A673 (cell line): ENCODE data around the gene MCUR1. TPM values are rescaled to one million over a fixed set of nuclear protein-coding genes. Genes with fewer than 3 reads are reported as not detected.
"Not testable (repeated sequence)": the region's sequence is repeated elsewhere in the genome, so short reads cannot be mapped to it uniquely, and the experiment has no call there.

ENCODE experiments used
- Bru-seq: library from RNA; stranded (reverse); fragments of 400-500 nt; gene quantifications from one replicate; lab custom pipeline; 2021; lab: Mats Ljungman, UMichigan
- BruChase-seq, 2 experiments: library from RNA; stranded (reverse); fragments of 400-500 nt; gene quantifications; one replicate each; lab custom pipeline; 2021; lab: Mats Ljungman, UMichigan
- BruUV-seq: library from RNA; stranded (reverse); fragments of 400-500 nt; replicated peaks from 2 replicates; lab custom pipeline; 2021; lab: Mats Ljungman, UMichigan
- CTCF ChIA-PET: fragments of 300-600 bp; sonication (Branson Sonifier 250); formaldehyde crosslinking; loops from one replicate; lab custom pipeline; 2022; ENCODE audit warnings: antibody characterized with exemption; lab: Charles Lee
- POLR2A ChIA-PET: fragments of 300-600 bp; sonication (Branson Sonifier 250); formaldehyde crosslinking; loops from one replicate; lab custom pipeline; 2022; ENCODE audit warnings: antibody characterized with exemption; ENCODE audit not compliant: low non-redundant PET; lab: Charles Lee
- DNase-seq: peaks from one replicate; pipeline ENCODE4 v3.0.0-alpha.2; 2015; ENCODE audit warnings: low spot score
- H3K27ac ChIP-seq: fragments of 200-600 bp; sonication (generic); 2 replicates; pipeline ENCODE4 v1.5.1; 2016; ENCODE audit warnings: mixed run types, low read depth, mild to moderate bottlenecking, mixed read lengths, antibody characterized with exemption, low read length; ENCODE audit not compliant: poor library complexity, severe bottlenecking
- H3K27me3 ChIP-seq: fragments of 200-600 bp; sonication (generic); replicated peaks from 2 replicates; pipeline ENCODE4 v1.6.1; 2017; ENCODE audit warnings: mixed run types, low read depth, mild to moderate bottlenecking, mixed read lengths, antibody characterized with exemption, low read length; ENCODE audit not compliant: insufficient read depth, poor library complexity
- H3K36me3 ChIP-seq: fragments of 200-600 bp; sonication (generic); 2 replicates; pipeline ENCODE4 v1.6.1; 2016; ENCODE audit warnings: mixed run types, mild to moderate bottlenecking, mixed read lengths, antibody characterized with exemption, low read length; ENCODE audit not compliant: insufficient read depth, poor library complexity, severe bottlenecking
- H3K4me1 ChIP-seq: fragments of 200-600 bp; sonication (generic); 2 replicates; pipeline ENCODE4 v1.6.1; 2017; ENCODE audit warnings: mixed run types, mild to moderate bottlenecking, mixed read lengths, antibody characterized with exemption, low read length; ENCODE audit not compliant: insufficient read depth, poor library complexity, severe bottlenecking
- H3K4me3 ChIP-seq: fragments of 200-600 bp; sonication (generic); 2 replicates; pipeline ENCODE4 v1.5.1; 2016; ENCODE audit warnings: low read depth, mixed run types, mild to moderate bottlenecking, mixed read lengths, low read length; ENCODE audit not compliant: poor library complexity, severe bottlenecking
- H3K9me3 ChIP-seq: fragments of 200-600 bp; sonication (generic); 2 replicates; pipeline ENCODE4 v1.6.1; 2016; ENCODE audit warnings: mixed run types, low read depth, mild to moderate bottlenecking, mixed read lengths, antibody characterized with exemption, low read length; ENCODE audit not compliant: poor library complexity, severe bottlenecking
- EZH2 ChIP-seq: fragments of 200-600 bp; sonication (generic); IDR thresholded peaks from 2 replicates; pipeline ENCODE4 v1.6.1; 2017; ENCODE audit warnings: borderline replicate concordance, low read depth, mild to moderate bottlenecking, mixed read lengths, antibody characterized with exemption, low read length; ENCODE audit not compliant: poor library complexity, severe bottlenecking
- intact Hi-C: fragments of 100-400 bp; cut with micrococcal nuclease; formaldehyde crosslinking; loops from one replicate; pipeline ENCODE4 v1.10.0; 2022; ENCODE audit not compliant: unreplicated experiment
- long read RNA-seq: library from polyadenylated mRNA; stranded (forward); transcript quantifications from one replicate; pipeline ENCODE4 v2.0.0, GENCODE V29; 2022
- total RNA-seq: library from RNA; stranded (reverse); gene quantifications from 2 replicates; pipeline ENCODE4 v1.2.3, GENCODE V29; 2021
- TF ChIP-seq, protein P1 (sequence below): fragments of 300-800, 200-600 bp; sonication (generic); conservative IDR thresholded peaks from 2 replicates; pipeline ENCODE4 v1.5.1; 2017; ENCODE audit warnings: low read depth, mild to moderate bottlenecking, antibody characterized with exemption, low read length, moderate library complexity, mixed read lengths

The MCUR1 gene
- total RNA-seq (49.3 and 56.6 TPM in 2 replicates), Bru-seq, nascent RNA (percentile 87 among the genes with signal in this experiment), BruChase-seq, experiment 1, labeled RNA remaining after a 2-hour chase (percentile 83 among the genes with signal in this experiment), BruChase-seq, experiment 2, labeled RNA remaining after a 6-hour chase (percentile 93 among the genes with signal in this experiment)
- long read RNA-seq, full-length matches to known transcripts = 119 of 159 reads
- long read RNA-seq, partial matches to known transcripts = 15 of 159 reads
- long read RNA-seq, other reads (novel, unspliced or antisense) = 25 of 159 reads

GRCh38 chr6:13814176-13814937 lies at the start of gene MCUR1:
TSS of gene MCUR1 (minus strand) at chr6:13814557. CDS start at chr6:13814429, 128 bp downstream.
- peak; percentile 90 for DNase-seq
- H3K36me3 ChIP-seq = no peaks in the 10 kb centered on the region
- ChIA-PET CTCF (interaction anchor here (0.5 kb wide), 1 partner anchor 32 kb away, joined by 3 read pairs; no protein-coding TSS in a partner anchor), POLR2A (interaction anchor here (0.6 kb wide), 1 partner anchor 44 kb away, joined by 3 read pairs; no protein-coding TSS in a partner anchor)
- TF ChIP-seq, protein P1, sequence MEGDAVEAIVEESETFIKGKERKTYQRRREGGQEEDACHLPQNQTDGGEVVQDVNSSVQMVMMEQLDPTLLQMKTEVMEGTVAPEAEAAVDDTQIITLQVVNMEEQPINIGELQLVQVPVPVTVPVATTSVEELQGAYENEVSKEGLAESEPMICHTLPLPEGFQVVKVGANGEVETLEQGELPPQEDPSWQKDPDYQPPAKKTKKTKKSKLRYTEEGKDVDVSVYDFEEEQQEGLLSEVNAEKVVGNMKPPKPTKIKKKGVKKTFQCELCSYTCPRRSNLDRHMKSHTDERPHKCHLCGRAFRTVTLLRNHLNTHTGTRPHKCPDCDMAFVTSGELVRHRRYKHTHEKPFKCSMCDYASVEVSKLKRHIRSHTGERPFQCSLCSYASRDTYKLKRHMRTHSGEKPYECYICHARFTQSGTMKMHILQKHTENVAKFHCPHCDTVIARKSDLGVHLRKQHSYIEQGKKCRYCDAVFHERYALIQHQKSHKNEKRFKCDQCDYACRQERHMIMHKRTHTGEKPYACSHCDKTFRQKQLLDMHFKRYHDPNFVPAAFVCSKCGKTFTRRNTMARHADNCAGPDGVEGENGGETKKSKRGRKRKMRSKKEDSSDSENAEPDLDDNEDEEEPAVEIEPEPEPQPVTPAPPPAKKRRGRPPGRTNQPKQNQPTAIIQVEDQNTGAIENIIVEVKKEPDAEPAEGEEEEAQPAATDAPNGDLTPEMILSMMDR = 0 out of 2 replicates have a peak, but pooled peaks have one; percentile 14
- no peak for TF ChIP-seq EZH2
- no TSS peak for BruUV-seq
- intact Hi-C loops = no loop called here
- H3K9me3 ChIP-seq = no peaks in the 10 kb centered on the region
- H3K4me1 ChIP-seq = peaks cover 14% of the 10 kb centered on the region
- H3K4me3 ChIP-seq = peak within 1 kb of the TSS; percentile 92
- peak within 1 kb of the TSS; percentile 94 for H3K27ac ChIP-seq
- no peaks in the 10 kb centered on the region for H3K27me3 ChIP-seq

- POLR2A ChIA-PET = no interaction called here
- intact Hi-C loops = no loop called here
- no peak for DNase-seq
- H3K4me1 ChIP-seq = no peaks in the 10 kb centered on the region
- BruUV-seq = no TSS peak
- no peaks in the 10 kb centered on the region for H3K27me3 ChIP-seq
- no peaks in the 10 kb centered on the region for H3K36me3 ChIP-seq
- no peak overlapping the region for H3K27ac ChIP-seq
- no peaks in the 10 kb centered on the region for H3K9me3 ChIP-seq
- no peak overlapping the region for H3K4me3 ChIP-seq
- no peak for TF ChIP-seq EZH2
- TF ChIP-seq, protein P1 = no peak
- CTCF ChIA-PET = no interaction called here
These were observed 49.4 kb upstream of the MCUR1 start for GRCh38 chr6:13863699-13864155.

DNA sequence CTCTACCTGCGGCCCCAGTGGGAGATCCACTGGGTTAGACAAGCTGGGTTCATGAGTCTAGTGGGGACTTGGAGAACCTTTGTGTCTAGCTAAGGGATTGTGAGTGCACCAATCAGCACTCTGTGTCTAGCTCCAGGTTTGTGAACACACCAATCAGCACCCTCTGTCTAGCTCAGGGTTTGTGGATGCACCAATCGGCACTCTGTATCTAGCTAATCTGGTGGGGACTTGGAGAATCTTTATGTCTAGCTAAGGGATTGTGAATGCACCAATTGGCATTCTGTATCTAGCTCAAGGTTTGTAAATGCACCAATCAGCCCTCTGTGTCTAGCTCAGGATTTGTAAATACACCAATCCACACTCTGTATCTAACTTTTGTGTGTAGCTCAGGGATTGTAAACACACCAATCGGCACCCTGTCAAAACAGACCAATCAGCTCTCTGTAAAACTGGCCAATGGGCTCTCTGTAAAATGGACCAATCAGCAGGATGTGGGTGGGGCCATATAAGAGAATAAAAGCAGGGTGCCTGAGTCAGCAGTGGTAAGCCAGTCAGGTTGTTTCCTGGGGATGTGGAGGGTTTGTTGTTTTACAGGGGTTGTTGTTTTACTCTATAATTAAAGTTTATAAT lies 46.3 kb upstream of the MCUR1 start:
- H3K9me3 ChIP-seq, POLR2A ChIA-PET, H3K27me3 ChIP-seq, H3K27ac ChIP-seq, H3K36me3 ChIP-seq, H3K4me3 ChIP-seq, DNase-seq, H3K4me1 ChIP-seq, BruUV-seq, intact Hi-C loops: not testable (repeated sequence)
- CTCF ChIA-PET = interaction anchor here (0.6 kb wide), 1 partner anchor 66 kb away, joined by 4 read pairs; no protein-coding TSS in a partner anchor
